Parathyroid adenoma (tissue), 2 donors: ENCODE data around the gene UPF2.
A peak's percentile ranks its signal among the peaks of the same experiment; 100 is the strongest.

Experiments used
- H2AFZ ChIP-seq: fragments of 300-600 bp; sonication (generic); one replicate; pipeline ENCODE4 v1.7.0; 2017; ENCODE audit warnings: antibody characterized with exemption, mild to moderate bottlenecking
- H3K27ac ChIP-seq: fragments of 300-600 bp; sonication (generic); one replicate; pipeline ENCODE4 v1.7.0; 2017
- H3K27me3 ChIP-seq: fragments of 300-600 bp; sonication (generic); one replicate; pipeline ENCODE4 v1.7.0; 2017; ENCODE audit warnings: low read length; ENCODE audit not compliant: control insufficient read depth, insufficient read depth
- H3K36me3 ChIP-seq: fragments of 300-600 bp; sonication (generic); one replicate; pipeline ENCODE4 v1.7.0; 2017; ENCODE audit warnings: low read length; ENCODE audit not compliant: control insufficient read depth, insufficient read depth
- H3K4me1 ChIP-seq: fragments of 300-600 bp; sonication (generic); one replicate; pipeline ENCODE4 v1.7.0; 2017; ENCODE audit warnings: control low read depth
- H3K4me2 ChIP-seq: fragments of 300-600 bp; sonication (generic); one replicate; pipeline ENCODE4 v1.7.0; 2017; ENCODE audit warnings: low read length
- H3K4me3 ChIP-seq: fragments of 300-600 bp; sonication (generic); one replicate; pipeline ENCODE4 v1.7.0; 2017; ENCODE audit warnings: low read depth, low read length
- H3K79me2 ChIP-seq: fragments of 300-600 bp; sonication (generic); one replicate; pipeline ENCODE4 v1.7.0; 2017; ENCODE audit warnings: control low read depth
- H3K9ac ChIP-seq: fragments of 300-600 bp; sonication (generic); one replicate; pipeline ENCODE4 v1.7.0; 2017; ENCODE audit warnings: mild to moderate bottlenecking
- H3K9me3 ChIP-seq: fragments of 300-600 bp; sonication (generic); one replicate; pipeline ENCODE4 v1.7.0; 2017; ENCODE audit warnings: low read length; ENCODE audit not compliant: control insufficient read depth
- TF ChIP-seq, protein P1 (sequence below): fragments of 300-600 bp; sonication (generic); IDR thresholded peaks from one replicate; pipeline ENCODE4 v1.7.0; 2017; ENCODE audit warnings: antibody characterized with exemption, mild to moderate bottlenecking
- donor health status: primary hyperparathyroidism.

UPF2 gene

DNA sequence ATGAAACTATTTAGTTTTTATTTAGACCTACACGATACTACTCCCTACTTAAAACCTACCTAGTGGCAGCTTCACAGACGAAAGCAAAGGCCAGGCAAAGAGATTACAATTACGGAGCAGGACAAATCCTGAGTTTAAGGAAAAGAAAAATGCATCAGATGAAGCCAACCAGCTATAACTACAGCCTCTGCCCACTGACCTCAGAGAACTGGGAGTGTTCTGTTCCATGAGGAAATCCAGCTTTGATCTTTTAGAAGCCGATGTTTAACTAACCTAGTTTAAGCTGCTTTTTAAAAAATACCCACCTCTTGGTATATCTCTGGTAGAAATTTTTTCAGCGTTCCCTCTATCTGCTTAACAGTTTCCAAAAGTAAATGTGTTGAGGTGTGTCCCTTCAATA lies 3.0 kb upstream of the UPF2 start:
- Histone ChIP-seq H2AFZ (no peak overlapping the region), H3K79me2 (peaks cover 5% of the 10 kb centered on the region), H3K4me3 (no peak overlapping the region), H3K27ac (no peak overlapping the region), H3K9me3 (peaks cover 5% of the 10 kb centered on the region), H3K9ac (no peak overlapping the region), H3K4me1 (no peaks in the 10 kb centered on the region), H3K36me3 (no peaks in the 10 kb centered on the region), H3K4me2 (no peak overlapping the region), H3K27me3 (no peaks in the 10 kb centered on the region)
- TF ChIP-seq, protein P1, sequence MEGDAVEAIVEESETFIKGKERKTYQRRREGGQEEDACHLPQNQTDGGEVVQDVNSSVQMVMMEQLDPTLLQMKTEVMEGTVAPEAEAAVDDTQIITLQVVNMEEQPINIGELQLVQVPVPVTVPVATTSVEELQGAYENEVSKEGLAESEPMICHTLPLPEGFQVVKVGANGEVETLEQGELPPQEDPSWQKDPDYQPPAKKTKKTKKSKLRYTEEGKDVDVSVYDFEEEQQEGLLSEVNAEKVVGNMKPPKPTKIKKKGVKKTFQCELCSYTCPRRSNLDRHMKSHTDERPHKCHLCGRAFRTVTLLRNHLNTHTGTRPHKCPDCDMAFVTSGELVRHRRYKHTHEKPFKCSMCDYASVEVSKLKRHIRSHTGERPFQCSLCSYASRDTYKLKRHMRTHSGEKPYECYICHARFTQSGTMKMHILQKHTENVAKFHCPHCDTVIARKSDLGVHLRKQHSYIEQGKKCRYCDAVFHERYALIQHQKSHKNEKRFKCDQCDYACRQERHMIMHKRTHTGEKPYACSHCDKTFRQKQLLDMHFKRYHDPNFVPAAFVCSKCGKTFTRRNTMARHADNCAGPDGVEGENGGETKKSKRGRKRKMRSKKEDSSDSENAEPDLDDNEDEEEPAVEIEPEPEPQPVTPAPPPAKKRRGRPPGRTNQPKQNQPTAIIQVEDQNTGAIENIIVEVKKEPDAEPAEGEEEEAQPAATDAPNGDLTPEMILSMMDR = no peak

DNA sequence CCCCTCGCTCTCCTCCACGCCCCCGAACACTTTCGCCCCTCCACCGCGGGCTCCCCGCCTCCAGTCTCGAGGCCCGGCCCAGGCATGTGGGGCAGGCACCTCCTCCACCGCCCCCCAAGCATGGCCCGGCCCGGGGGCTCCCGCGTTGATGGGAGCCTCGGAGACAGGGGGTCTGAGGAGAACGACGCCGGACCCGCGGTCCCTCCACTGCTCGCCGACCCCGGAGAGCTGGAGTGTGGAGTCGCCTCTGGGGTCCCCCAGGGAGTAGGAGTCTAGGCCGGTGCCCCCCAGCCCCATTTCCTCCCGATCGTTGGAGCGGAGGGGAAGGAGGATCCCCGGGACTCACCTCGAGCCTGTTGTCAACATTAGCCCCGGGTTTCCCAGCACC lies 206 bp downstream of the UPF2 start:
- H3K9me3 ChIP-seq = peaks cover 5% of the 10 kb centered on the region
- TF ChIP-seq, protein P1 = no peak
- no peaks in the 10 kb centered on the region for H3K4me1 ChIP-seq
- H3K4me2 ChIP-seq = peak overlapping the region; percentile 80
- H3K79me2 ChIP-seq = peaks cover 17% of the 10 kb centered on the region
- peak overlapping the region; percentile 95 for H3K27ac ChIP-seq
- H3K36me3 ChIP-seq = no peaks in the 10 kb centered on the region
- peak overlapping the region; percentile 98 for H3K4me3 ChIP-seq
- H2AFZ ChIP-seq = peak overlapping the region; percentile 74
- no peaks in the 10 kb centered on the region for H3K27me3 ChIP-seq
- peak overlapping the region; percentile 85 for H3K9ac ChIP-seq

DNA sequence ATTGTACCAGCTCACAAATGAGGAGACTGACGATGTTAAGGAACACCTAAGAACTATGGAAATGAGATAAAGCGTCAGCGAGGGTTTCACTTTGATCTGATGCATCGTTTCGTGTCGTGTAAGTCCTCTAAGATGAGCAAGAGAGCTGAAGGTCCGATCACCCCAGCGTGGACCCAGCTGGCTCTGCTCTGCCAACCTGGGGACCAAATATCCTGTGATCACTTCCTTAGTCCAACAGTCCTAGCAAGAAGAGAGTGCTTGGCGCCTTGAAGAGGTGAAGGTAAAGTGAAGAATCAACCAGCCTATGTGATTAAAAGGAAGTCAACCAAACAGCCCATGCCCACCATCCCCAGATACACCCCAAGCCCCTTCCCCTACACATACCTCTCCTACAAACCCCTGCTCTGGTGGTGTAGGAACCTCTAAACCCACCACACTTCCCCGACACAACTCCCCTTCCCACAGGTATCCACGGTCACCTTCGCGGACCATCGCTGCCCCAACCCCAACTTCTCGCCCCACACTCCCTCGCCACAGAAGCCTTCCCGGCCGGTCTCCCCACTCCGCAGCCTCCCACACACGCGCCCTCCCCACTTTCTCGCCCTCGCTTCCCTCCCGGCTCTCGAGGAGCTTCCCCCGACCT lies 722 bp downstream of the UPF2 start:
- peak overlapping the region; percentile 85 for H3K9ac ChIP-seq
- H3K79me2 ChIP-seq = peaks cover 17% of the 10 kb centered on the region
- H3K9me3 ChIP-seq = peaks cover 5% of the 10 kb centered on the region
- peak overlapping the region; percentile 98 for H3K4me3 ChIP-seq
- H3K4me2 ChIP-seq = peak overlapping the region; percentile 80
- no peaks in the 10 kb centered on the region for H3K4me1 ChIP-seq
- peak overlapping the region; percentile 95 for H3K27ac ChIP-seq
- TF ChIP-seq, protein P1 = no peak
- H3K27me3 ChIP-seq = no peaks in the 10 kb centered on the region
- peak overlapping the region; percentile 74 for H2AFZ ChIP-seq
- H3K36me3 ChIP-seq = no peaks in the 10 kb centered on the region

DNA sequence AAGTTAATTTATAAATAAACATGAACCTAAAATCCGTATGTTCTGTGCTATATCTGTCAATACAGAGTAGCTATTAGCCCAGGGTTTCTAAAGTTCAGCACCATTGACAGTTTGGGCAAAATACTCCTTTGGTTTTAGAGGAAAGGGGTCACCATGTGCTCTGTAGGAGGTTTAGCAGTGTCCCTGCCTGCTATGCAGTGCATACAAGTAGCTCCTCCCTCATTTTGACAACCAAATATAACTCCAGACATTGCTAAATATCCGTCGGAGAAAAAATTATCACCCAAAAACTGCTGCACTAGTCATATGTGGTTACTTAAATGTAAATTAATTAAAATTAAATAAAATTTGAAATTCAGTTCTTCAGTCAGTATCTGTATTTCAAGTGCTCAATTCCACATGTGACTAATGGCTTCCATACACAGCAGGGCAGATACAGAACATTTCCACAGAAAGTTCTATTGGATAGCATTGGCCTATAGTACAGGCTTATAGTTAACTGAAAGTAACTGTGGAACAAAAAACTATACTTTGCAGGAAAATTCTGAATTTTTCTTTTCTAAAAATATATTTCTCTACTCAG lies 6.4 kb downstream of the UPF2 start:
- H3K9me3 ChIP-seq = no peaks in the 10 kb centered on the region
- TF ChIP-seq, protein P1 = no peak

DNA sequence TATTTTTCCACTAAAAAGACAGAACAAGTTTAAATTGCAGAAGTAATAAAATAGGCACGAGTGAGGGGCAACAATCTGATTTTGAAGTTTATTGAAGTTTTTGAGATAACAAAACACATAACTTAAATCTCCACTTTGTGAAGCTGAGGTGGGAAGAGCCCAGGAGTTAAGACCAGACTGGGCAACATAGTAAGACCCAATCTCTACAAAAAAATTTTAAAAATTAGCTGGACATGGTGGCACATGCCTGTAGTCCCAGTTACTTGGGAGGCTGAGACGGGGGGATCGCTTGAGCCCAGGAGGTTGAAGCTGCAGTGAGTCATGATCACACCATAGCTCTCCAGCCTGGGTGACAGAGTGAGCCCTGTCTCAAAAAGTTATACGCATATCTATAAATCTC lies 11.2 kb downstream of the UPF2 start:
- Histone ChIP-seq H3K79me2 (peaks cover 25% of the 10 kb centered on the region), H3K36me3 (no peaks in the 10 kb centered on the region), H3K4me3 (no peak overlapping the region), H3K4me2 (no peak overlapping the region), H3K27me3 (no peaks in the 10 kb centered on the region), H3K4me1 (peaks cover 12% of the 10 kb centered on the region), H3K9ac (no peak overlapping the region), H2AFZ (no peak overlapping the region), H3K27ac (no peak overlapping the region), H3K9me3 (no peaks in the 10 kb centered on the region)
- TF ChIP-seq, protein P1 = no peak

More for the DNA sequence above, 6.4 kb downstream of the UPF2 start:
- Histone ChIP-seq H3K4me3 (no peak overlapping the region), H3K4me2 (no peak overlapping the region), H3K27me3 (no peaks in the 10 kb centered on the region), H2AFZ (no peak overlapping the region), H3K4me1 (peaks cover 12% of the 10 kb centered on the region), H3K79me2 (peaks cover 27% of the 10 kb centered on the region), H3K27ac (no peak overlapping the region), H3K36me3 (no peaks in the 10 kb centered on the region), H3K9ac (no peak overlapping the region)
